GM23338 (cell line): ENCODE results near the gene HOXA5. TPM values are rescaled to one million over a fixed set of nuclear protein-coding genes. Genes with fewer than 3 reads are reported as not detected.

Experiments
- ATAC-seq: fragments of 200-7000 bp; cut with Tn5 transposase; 3 replicates; pipeline ENCODE4 v1.9.1; 2020
- DNase-seq: peaks from one replicate; pipeline ENCODE4 v3.0.0-alpha.2; 2015; ENCODE audit warnings: low spot score
- H2AFZ ChIP-seq: fragments of 200-600 bp; sonication (generic); 2 replicates; pipeline ENCODE4 v1.8.0; 2016; ENCODE audit warnings: antibody characterized with exemption, mild to moderate bottlenecking, moderate library complexity
- H3F3A ChIP-seq: fragments of 200-600 bp; sonication (generic); replicated peaks from 2 replicates; pipeline ENCODE4 v1.8.0; 2017; ENCODE audit warnings: antibody characterized with exemption, mixed run types, low read depth
- H3K27ac ChIP-seq: fragments of 200-600 bp; sonication (generic); 2 replicates; pipeline ENCODE4 v1.6.1; 2016; ENCODE audit warnings: low read depth
- H3K27me3 ChIP-seq: fragments of 200-600 bp; sonication (generic); 2 replicates; pipeline ENCODE4 v1.8.0; 2016; ENCODE audit warnings: mild to moderate bottlenecking, mixed run types, moderate library complexity; ENCODE audit not compliant: insufficient read depth
- H3K36me3 ChIP-seq: fragments of 200-600 bp; sonication (generic); 2 replicates; pipeline ENCODE4 v1.8.0; 2016; ENCODE audit warnings: mild to moderate bottlenecking; ENCODE audit not compliant: insufficient read depth
- H3K4me1 ChIP-seq: fragments of 200-600 bp; sonication (generic); 2 replicates; pipeline ENCODE4 v1.8.0; 2016; ENCODE audit warnings: mild to moderate bottlenecking, moderate library complexity; ENCODE audit not compliant: insufficient read depth
- H3K4me2 ChIP-seq: fragments of 200-600 bp; sonication (generic); 2 replicates; pipeline ENCODE4 v1.7.1; 2017; ENCODE audit warnings: mixed run types
- H3K4me3 ChIP-seq: fragments of 200-600 bp; sonication (generic); 2 replicates; pipeline ENCODE4 v1.6.1; 2016; ENCODE audit warnings: mixed run types
- H3K79me2 ChIP-seq: fragments of 200-600 bp; sonication (generic); replicated peaks from 2 replicates; pipeline ENCODE4 v1.8.0; 2017; ENCODE audit warnings: mild to moderate bottlenecking; ENCODE audit not compliant: insufficient read depth
- H3K9me2 ChIP-seq: fragments of 200-600 bp; sonication (generic); 2 replicates; pipeline ENCODE4 v1.8.0; 2017; ENCODE audit not compliant: insufficient read depth
- H4K20me1 ChIP-seq: fragments of 200-600 bp; sonication (generic); replicated peaks from 2 replicates; pipeline ENCODE4 v1.8.0; 2017; ENCODE audit warnings: mild to moderate bottlenecking; ENCODE audit not compliant: insufficient read depth
- H3K27ac Mint-ChIP-seq: 2 replicates; pipeline ENCODE4 v1.8.0; 2020; ENCODE audit warnings: inconsistent platforms, mild to moderate bottlenecking, moderate library complexity, mixed read lengths
- H3K27me3 Mint-ChIP-seq: 3 replicates; pipeline ENCODE4 v1.8.0; 2022; ENCODE audit warnings: low read depth, mild to moderate bottlenecking, moderate library complexity, mixed read lengths, inconsistent platforms; ENCODE audit not compliant: insufficient read depth, poor library complexity
- H3K36me3 Mint-ChIP-seq: 3 replicates; pipeline ENCODE4 v1.8.0; 2021; ENCODE audit warnings: low read depth, mild to moderate bottlenecking, inconsistent platforms, moderate library complexity, mixed read lengths
- H3K4me1 Mint-ChIP-seq: 3 replicates; pipeline ENCODE4 v1.8.0; 2020; ENCODE audit warnings: mild to moderate bottlenecking, inconsistent platforms, mixed read lengths
- H3K4me3 Mint-ChIP-seq: 3 replicates; pipeline ENCODE4 v1.8.0; 2021; ENCODE audit warnings: moderate library complexity, mild to moderate bottlenecking, inconsistent platforms, mixed read lengths
- H3K9me3 Mint-ChIP-seq: 3 replicates; pipeline ENCODE4 v1.8.0; 2020; ENCODE audit warnings: moderate library complexity, mild to moderate bottlenecking, inconsistent platforms, mixed read lengths
- CREB1 ChIP-seq: fragments of 250-450 bp; sonication (Bioruptor Pico); IDR thresholded peaks from 2 replicates; pipeline ENCODE4 v1.5.0; 2020; ENCODE audit warnings: low read depth, mild to moderate bottlenecking, moderate library complexity
- CTCF ChIP-seq, 2 experiments: fragments of 200-600 bp in 1 of 2; sonication (generic) in 1 of 2; conservative IDR thresholded peaks; 2 replicates each; pipeline versions ENCODE4 v1.5.1 to v1.6.1; 2016 to 2017; ENCODE audit warnings: antibody characterized with exemption in 2 of 2, low read depth in 2 of 2, mild to moderate bottlenecking in 2 of 2, moderate library complexity in 1 of 2
- ETS1 ChIP-seq: IDR thresholded peaks from 2 replicates; pipeline ENCODE4 v1.6.1; 2016; ENCODE audit warnings: antibody characterized with exemption
- EZH2 ChIP-seq: fragments of 200-600 bp; sonication (generic); IDR thresholded peaks from one replicate; pipeline ENCODE4 v1.8.0; 2017; ENCODE audit warnings: antibody characterized with exemption, mild to moderate bottlenecking, low read depth; ENCODE audit not compliant: unreplicated experiment
- EZH2phosphoT487 ChIP-seq: fragments of 200-600 bp; sonication (generic); IDR thresholded peaks from one replicate; pipeline ENCODE4 v1.8.1; 2018; ENCODE audit warnings: antibody characterized with exemption; ENCODE audit not compliant: unreplicated experiment
- STAT1 ChIP-seq: IDR thresholded peaks from one replicate; pipeline ENCODE4 v1.6.1; 2016; ENCODE audit warnings: antibody characterized with exemption; ENCODE audit not compliant: unreplicated experiment
- ZNF114 ChIP-seq: fragments of 250-450 bp; sonication (Bioruptor Pico); IDR thresholded peaks from 2 replicates; pipeline ENCODE4 v1.5.0; 2020; ENCODE audit warnings: mild to moderate bottlenecking, moderate library complexity
- ZNF331 ChIP-seq: fragments of 250-450 bp; sonication (Bioruptor Pico); IDR thresholded peaks from 2 replicates; pipeline ENCODE4 v1.5.0; 2020; ENCODE audit warnings: low read depth, mild to moderate bottlenecking, moderate library complexity
- ZNF462 ChIP-seq: fragments of 250-450 bp; sonication (Bioruptor Pico); IDR thresholded peaks from 2 replicates; pipeline ENCODE4 v1.5.0; 2020; ENCODE audit warnings: mild to moderate bottlenecking, moderate library complexity
- polyA plus RNA-seq: library from polyadenylated mRNA; unstranded; fragments of >200 nt; fragmentation: Nextera tagmentation; extraction: Ambion mirVana; gene quantifications from 2 replicates; pipeline ENCODE4 v1.2.1, GENCODE V29; 2016
- total RNA-seq: library from RNA; depleted of rRNA; stranded (reverse); fragments of >200 nt; shearing (Covaris generic); gene quantifications from 2 replicates; pipeline ENCODE4 v1.2.3, GENCODE V29; 2014

Gene HOXA5
- total and polyA plus RNA-seq, 2 experiments from 2014 or later: not detected

GRCh38 chr7:27150568-27151340 lies 7.3 kb upstream of the HOXA5 start (continued):
- peak; percentile 64 to 73 for TF ChIP-seq CTCF (conservative IDR thresholded peaks at IDR 0.05; ENCODE audit: low read depth in 2 of 2)
- TF ChIP-seq ETS1: no peak
- peak; percentile 93 for TF ChIP-seq EZH2

GRCh38 chr7:27149842-27150567 lies 6.5 kb upstream of the HOXA5 start:
- peaks cover 100% of the 10 kb centered on the region for H3K27me3 ChIP-seq
- no peak overlapping the region for H3K27ac Mint-ChIP-seq
- peaks cover 20% of the 10 kb centered on the region for H3K4me1 ChIP-seq
- no peak overlapping the region for H2AFZ ChIP-seq
- H3K36me3 Mint-ChIP-seq: no peaks in the 10 kb centered on the region; the same call in 2 of the 3 replicates
- no peak overlapping the region for H3K27ac ChIP-seq
- peaks cover 18% of the 10 kb centered on the region for H3K4me1 Mint-ChIP-seq
- H3K4me3 ChIP-seq: peak overlapping the region; percentile 43; the same call in 1 of the 2 replicates
- peak overlapping the region; percentile 74 for H3K4me2 ChIP-seq
- no peaks in the 10 kb centered on the region for H3K36me3 ChIP-seq
- no peaks in the 10 kb centered on the region for H3K9me2 ChIP-seq
- peaks cover 43% of the 10 kb centered on the region for H3F3A ChIP-seq
- peaks cover 22% of the 10 kb centered on the region for H3K9me3 Mint-ChIP-seq
- H3K27me3 Mint-ChIP-seq: peaks cover 100% of the 10 kb centered on the region
- H3K4me3 Mint-ChIP-seq: peak overlapping the region; percentile 44; the same call in 2 of the 3 replicates
- DNase-seq (no peak), ATAC-seq (no peak)
- H4K20me1 ChIP-seq: peaks cover 46% of the 10 kb centered on the region
- no peaks in the 10 kb centered on the region for H3K79me2 ChIP-seq
- TF ChIP-seq EZH2: no peak
- no peak for TF ChIP-seq ZNF114
- no peak for TF ChIP-seq CTCF (conservative IDR thresholded peaks at IDR 0.05; ENCODE audit: low read depth in 2 of 2)
- no peak for TF ChIP-seq STAT1
- TF ChIP-seq ZNF331 (CRISPR knock-in tag): no peak
- TF ChIP-seq ETS1: no peak
- TF ChIP-seq EZH2phosphoT487: no peak
- no peak for TF ChIP-seq ZNF462 (CRISPR knock-in tag)
- no peak for TF ChIP-seq CREB1 (CRISPR knock-in tag)
